Ishikawa (cell line): ENCODE results near the gene ACLY.

ENCODE experiments used
- CEBPB ChIP-seq: IDR thresholded peaks from 2 replicates; pipeline ENCODE4 v1.6.1; 2012
- CREB1 ChIP-seq: IDR thresholded peaks from 2 replicates; pipeline ENCODE4 v1.6.1; 2012; ENCODE audit warnings: low read depth
- EGR1 ChIP-seq: IDR thresholded peaks from 2 replicates; pipeline ENCODE4 v1.6.1; 2012
- EP300 ChIP-seq: IDR thresholded peaks from 2 replicates; pipeline ENCODE4 v1.6.1; 2012; ENCODE audit warnings: borderline replicate concordance
- FOXM1 ChIP-seq: IDR thresholded peaks from 2 replicates; pipeline ENCODE4 v1.6.1; 2012; ENCODE audit warnings: low read depth, borderline replicate concordance
- MAX ChIP-seq: IDR thresholded peaks from 2 replicates; pipeline ENCODE4 v1.6.1; 2012
- NFIC ChIP-seq: IDR thresholded peaks from 2 replicates; pipeline ENCODE4 v1.6.1; 2012
- RAD21 ChIP-seq: IDR thresholded peaks from 2 replicates; pipeline ENCODE4 v1.6.1; 2012; ENCODE audit warnings: low read depth
- REST ChIP-seq: IDR thresholded peaks from 2 replicates; pipeline ENCODE4 v1.6.1; 2012; ENCODE audit warnings: low read depth, mild to moderate bottlenecking
- TAF1 ChIP-seq: IDR thresholded peaks from 2 replicates; pipeline ENCODE4 v1.6.1; 2012; ENCODE audit warnings: low read depth, mild to moderate bottlenecking
- TCF12 ChIP-seq: IDR thresholded peaks from 2 replicates; pipeline ENCODE4 v1.6.1; 2012; ENCODE audit warnings: low read depth
- TEAD4 ChIP-seq: IDR thresholded peaks from 2 replicates; pipeline ENCODE4 v1.6.1; 2012
- YY1 ChIP-seq: IDR thresholded peaks from 2 replicates; pipeline ENCODE4 v1.6.1; 2012; ENCODE audit warnings: low read depth
- ZBTB7A ChIP-seq: IDR thresholded peaks from 2 replicates; pipeline ENCODE4 v1.6.1; 2012; ENCODE audit warnings: low read depth
- TF ChIP-seq, protein P1 (sequence below): IDR thresholded peaks from 2 replicates; pipeline ENCODE4 v1.6.1; 2012

Gene ACLY

DNA sequence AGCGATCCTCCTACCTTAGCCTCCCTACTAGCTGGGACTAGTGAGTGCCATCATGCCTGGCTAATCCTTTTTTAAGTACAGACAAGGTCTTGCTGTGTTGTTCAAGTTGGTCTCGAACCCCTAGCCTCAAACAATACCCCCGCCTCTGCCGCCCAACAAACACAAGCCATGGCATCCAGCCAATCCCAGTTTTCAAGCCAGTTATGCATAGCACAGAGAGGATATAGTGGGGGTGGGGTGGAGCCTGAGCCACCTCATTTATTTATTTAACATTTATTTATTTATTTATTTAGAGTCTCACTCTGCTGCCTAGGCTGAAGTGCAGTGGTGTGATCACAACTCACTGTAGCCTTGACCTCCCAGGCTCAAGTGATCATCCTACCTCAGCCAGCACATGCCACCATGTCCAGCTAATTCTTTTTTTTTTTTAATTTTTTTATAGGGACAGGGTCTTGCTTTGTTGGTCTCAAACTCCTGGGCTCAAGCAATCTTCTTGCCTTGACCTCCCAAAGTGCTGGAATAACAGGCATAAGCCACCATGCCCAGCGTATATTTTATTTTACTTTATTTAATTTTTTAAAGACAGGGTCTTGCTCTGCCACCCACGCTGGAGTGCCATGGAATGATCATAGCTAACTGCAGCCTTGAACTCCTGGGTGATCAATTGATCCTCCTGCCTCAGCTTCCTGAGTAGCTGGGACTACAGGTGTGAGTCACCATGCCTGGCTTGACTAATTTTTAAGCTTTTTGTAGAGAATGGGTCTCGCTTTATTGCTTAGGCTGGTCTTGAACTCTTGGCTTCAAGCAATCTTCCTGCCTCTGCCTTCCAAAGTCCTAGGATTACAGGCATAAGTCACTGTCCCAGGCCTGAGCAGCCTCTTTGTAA is 27.4 kb downstream of the ACLY start:
- TF ChIP-seq FOXM1 (no peak), RAD21 (no peak), NFIC (no peak), ZBTB7A (no peak), CREB1 (no peak), EGR1 (no peak), YY1 (no peak), MAX (no peak), TCF12 (no peak), TEAD4 (no peak), CEBPB (no peak), REST (no peak), EP300 (no peak)
- TF ChIP-seq, protein P1, sequence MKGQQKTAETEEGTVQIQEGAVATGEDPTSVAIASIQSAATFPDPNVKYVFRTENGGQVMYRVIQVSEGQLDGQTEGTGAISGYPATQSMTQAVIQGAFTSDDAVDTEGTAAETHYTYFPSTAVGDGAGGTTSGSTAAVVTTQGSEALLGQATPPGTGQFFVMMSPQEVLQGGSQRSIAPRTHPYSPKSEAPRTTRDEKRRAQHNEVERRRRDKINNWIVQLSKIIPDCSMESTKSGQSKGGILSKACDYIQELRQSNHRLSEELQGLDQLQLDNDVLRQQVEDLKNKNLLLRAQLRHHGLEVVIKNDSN, result no peak

- TF ChIP-seq RAD21 (no peak), CEBPB (no peak), TCF12 (no peak), EP300 (no peak), NFIC (no peak), FOXM1 (no peak), TEAD4 (no peak), EGR1 (no peak), TAF1 (no peak), CREB1 (no peak)
Observed at GRCh38 chr17:41888332-41888965, 30.3 kb downstream of the ACLY start.

- peak; percentile 34; the same call in 1 of the 2 replicates for TF ChIP-seq RAD21
- TF ChIP-seq REST, result no peak
Observed at GRCh38 chr17:41885733-41886132, 33.0 kb downstream of the ACLY start.

DNA sequence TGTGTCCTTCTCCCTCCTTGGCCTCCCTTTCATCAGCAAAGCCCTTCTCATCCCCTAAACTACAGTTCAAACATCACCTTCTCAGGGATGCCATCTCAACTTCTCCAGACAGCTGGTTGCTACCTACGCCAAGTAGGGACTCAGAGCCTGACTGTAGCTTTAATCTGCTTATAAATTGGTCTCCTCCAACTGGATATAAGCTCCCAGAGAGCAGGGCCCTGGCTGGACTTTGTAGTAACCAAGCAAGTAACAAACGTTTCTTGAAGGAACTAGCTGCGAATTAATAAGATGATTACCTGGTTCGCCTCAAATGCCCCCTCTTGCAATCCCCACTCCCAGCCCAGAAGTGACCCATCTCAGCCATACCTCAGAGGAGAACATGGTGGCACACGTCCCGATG is 36.0 kb downstream of the ACLY start:
- TF ChIP-seq YY1 (no peak), CEBPB (no peak), CREB1 (no peak), TAF1 (no peak), EP300 (no peak), TEAD4 (no peak), EGR1 (no peak), FOXM1 (no peak), REST (no peak), RAD21 (no peak), NFIC (no peak), MAX (no peak), TCF12 (no peak), ZBTB7A (no peak)
- TF ChIP-seq, protein P1, result no peak
